Endodermal cell (in vitro differentiated cells): ENCODE data around the gene RPS6KB2. TPM values are rescaled to one million over a fixed set of nuclear protein-coding genes. Genes with fewer than 3 reads are reported as not detected.

Experiments used
- DNase-seq: peaks from one replicate; pipeline ENCODE4 v3.0.0-alpha.2; 2017
- H3K27ac ChIP-seq: 2 replicates; pipeline ENCODE4 v1.5.1; 2013; ENCODE audit warnings: mild to moderate bottlenecking, low read depth, low read length, moderate library complexity
- H3K27me3 ChIP-seq: 2 replicates; pipeline ENCODE4 v1.6.1; 2013; ENCODE audit warnings: mild to moderate bottlenecking, low read length, moderate library complexity; ENCODE audit not compliant: insufficient read depth, control insufficient read depth, poor library complexity, severe bottlenecking
- H3K36me3 ChIP-seq: 2 replicates; pipeline ENCODE4 v1.7.0; 2013; ENCODE audit warnings: mild to moderate bottlenecking, low read length, moderate library complexity; ENCODE audit not compliant: control insufficient read depth, insufficient read depth
- H3K4me1 ChIP-seq: one replicate; pipeline ENCODE4 v1.7.0; 2013; ENCODE audit warnings: low read length; ENCODE audit not compliant: control insufficient read depth, insufficient read depth
- H3K4me3 ChIP-seq: 2 replicates; pipeline ENCODE4 v1.5.1; 2013; ENCODE audit warnings: mild to moderate bottlenecking, low read length, moderate library complexity
- H3K9ac ChIP-seq: 2 replicates; pipeline ENCODE4 v1.6.1; 2013; ENCODE audit warnings: mild to moderate bottlenecking, low read length, moderate library complexity; ENCODE audit not compliant: poor library complexity, severe bottlenecking; ENCODE audit errors: extremely low read depth
- H3K9me3 ChIP-seq: 2 replicates; pipeline ENCODE4 v1.6.1; 2013; ENCODE audit warnings: mild to moderate bottlenecking, low read length, moderate library complexity; ENCODE audit not compliant: control insufficient read depth
- H3K27ac Mint-ChIP-seq: 2 replicates; pipeline ENCODE4 v1.8.0; 2020; ENCODE audit warnings: mixed read lengths
- H3K27me3 Mint-ChIP-seq: 2 replicates; pipeline ENCODE4 v1.8.0; 2021; ENCODE audit warnings: mild to moderate bottlenecking, mixed read lengths; ENCODE audit not compliant: insufficient read depth
- H3K36me3 Mint-ChIP-seq: 2 replicates; pipeline ENCODE4 v1.8.0; 2020; ENCODE audit warnings: low read depth, mixed read lengths
- H3K4me1 Mint-ChIP-seq: 2 replicates; pipeline ENCODE4 v1.8.0; 2020; ENCODE audit warnings: mixed read lengths
- H3K4me3 Mint-ChIP-seq: 2 replicates; pipeline ENCODE4 v1.8.0; 2020; ENCODE audit warnings: mild to moderate bottlenecking, moderate library complexity, mixed read lengths
- H3K9me3 Mint-ChIP-seq: 2 replicates; pipeline ENCODE4 v1.8.0; 2020; ENCODE audit warnings: mild to moderate bottlenecking, mixed read lengths
- WGBS, 2 experiments: methylation state at CpG; one replicate each; pipeline versions ENCODE4 v1.1.5 to v1.1.7; 2013; ENCODE audit warnings: missing lambda C conversion rate in 2 of 2, mixed read lengths in 1 of 2; ENCODE audit not compliant: insufficient coverage in 1 of 2, insufficient read length in 1 of 2; 5-methylcytosine and 5-hydroxymethylcytosine counted together
- total RNA-seq, 2 donors: library from RNA; stranded (reverse); fragmentation: NEBNext Ultra II Directional in 1 of 2; extraction: Animal tissue kit (Norgen Biotek cat#: 25700) in 1 of 2; gene quantifications; 2 replicates in 1 of 2; 3 replicates in 1 of 2; pipeline ENCODE4 v1.2.1, GENCODE V29; 2021
- TF ChIP-seq, protein P1 (sequence below): fragments of 200-600 bp; sonication (generic); conservative IDR thresholded peaks from 2 replicates; pipeline ENCODE4 v1.5.0; 2021; ENCODE audit warnings: antibody characterized with exemption, mild to moderate bottlenecking

RPS6KB2 gene
- total RNA-seq, 2 donors from 2014 or later, result 47.0 to 51.8 TPM

DNA sequence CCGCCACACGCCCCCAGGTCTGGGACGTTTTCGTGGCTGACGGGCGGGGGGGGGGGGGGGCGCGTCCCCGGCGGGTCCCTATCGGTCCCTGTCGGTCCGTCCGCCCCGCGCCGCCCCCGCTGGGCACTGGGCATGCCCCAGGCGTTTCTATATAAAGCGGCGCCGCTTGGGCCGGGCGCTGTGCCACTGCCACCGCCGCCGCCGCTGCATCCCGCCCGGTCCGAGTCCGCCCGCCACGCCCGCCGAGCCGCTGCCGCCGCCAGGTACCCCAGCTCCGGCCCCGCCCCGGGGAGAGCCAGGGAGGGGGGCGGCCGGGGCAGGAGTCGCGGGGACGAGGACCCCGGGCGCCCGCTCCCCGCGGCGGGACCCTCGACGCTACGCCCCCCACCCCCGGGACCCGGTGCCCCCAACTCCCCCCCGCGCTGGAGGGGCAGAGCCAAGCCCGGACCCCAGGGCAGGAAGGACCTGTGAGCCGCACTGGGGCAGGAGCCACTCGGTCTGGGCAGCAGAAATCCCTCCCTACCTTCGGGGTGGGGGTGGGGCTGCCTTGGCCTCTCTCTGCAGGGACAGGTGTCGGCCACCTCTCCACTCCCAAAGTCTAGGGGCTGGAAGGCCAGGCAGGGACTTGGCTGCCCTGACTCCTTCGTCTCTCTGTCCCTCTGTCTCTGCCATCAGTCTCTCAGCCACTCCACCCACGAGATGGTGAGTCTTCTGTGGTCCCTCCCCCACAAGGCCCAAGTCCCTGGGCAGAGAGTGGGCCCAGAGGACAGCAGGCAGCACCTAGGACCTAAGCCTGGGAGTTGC is 12.6 kb upstream of the RPS6KB2 start, which contains the start of gene CARNS1:
Gene CARNS1 (plus strand): TSS at position 178 of the 804 bp plus-strand sequence. CDS start 522 bp downstream, at position 700.
- DNase-seq, result peak; percentile 87
- H3K4me3 ChIP-seq, result no peak within 1 kb of the TSS
- H3K4me1 Mint-ChIP-seq, result peaks cover 21% of the 10 kb centered on the region
- no peaks in the 10 kb centered on the region for H3K9me3 ChIP-seq
- H3K4me1 ChIP-seq, result peaks cover 8% of the 10 kb centered on the region
- peaks cover 31% of the 10 kb centered on the region for H3K27me3 Mint-ChIP-seq
- TF ChIP-seq, protein P1, sequence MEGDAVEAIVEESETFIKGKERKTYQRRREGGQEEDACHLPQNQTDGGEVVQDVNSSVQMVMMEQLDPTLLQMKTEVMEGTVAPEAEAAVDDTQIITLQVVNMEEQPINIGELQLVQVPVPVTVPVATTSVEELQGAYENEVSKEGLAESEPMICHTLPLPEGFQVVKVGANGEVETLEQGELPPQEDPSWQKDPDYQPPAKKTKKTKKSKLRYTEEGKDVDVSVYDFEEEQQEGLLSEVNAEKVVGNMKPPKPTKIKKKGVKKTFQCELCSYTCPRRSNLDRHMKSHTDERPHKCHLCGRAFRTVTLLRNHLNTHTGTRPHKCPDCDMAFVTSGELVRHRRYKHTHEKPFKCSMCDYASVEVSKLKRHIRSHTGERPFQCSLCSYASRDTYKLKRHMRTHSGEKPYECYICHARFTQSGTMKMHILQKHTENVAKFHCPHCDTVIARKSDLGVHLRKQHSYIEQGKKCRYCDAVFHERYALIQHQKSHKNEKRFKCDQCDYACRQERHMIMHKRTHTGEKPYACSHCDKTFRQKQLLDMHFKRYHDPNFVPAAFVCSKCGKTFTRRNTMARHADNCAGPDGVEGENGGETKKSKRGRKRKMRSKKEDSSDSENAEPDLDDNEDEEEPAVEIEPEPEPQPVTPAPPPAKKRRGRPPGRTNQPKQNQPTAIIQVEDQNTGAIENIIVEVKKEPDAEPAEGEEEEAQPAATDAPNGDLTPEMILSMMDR, result no peak
- H3K9me3 Mint-ChIP-seq, result no peaks in the 10 kb centered on the region
- no peak within 1 kb of the TSS for H3K27ac ChIP-seq
- peaks cover 13% of the 10 kb centered on the region for H3K27me3 ChIP-seq
- H3K4me3 Mint-ChIP-seq, result peak within 1 kb of the TSS; percentile 49
- WGBS, 2 experiments, result 11 to 42% methylated on average over 4 to 65 of the region's 67 CpGs
- H3K36me3 Mint-ChIP-seq, result no peaks in the 10 kb centered on the region
- H3K9ac ChIP-seq, result no peak within 1 kb of the TSS
- H3K36me3 ChIP-seq, result no peaks in the 10 kb centered on the region
- H3K27ac Mint-ChIP-seq, result peak within 1 kb of the TSS; percentile 55

DNA sequence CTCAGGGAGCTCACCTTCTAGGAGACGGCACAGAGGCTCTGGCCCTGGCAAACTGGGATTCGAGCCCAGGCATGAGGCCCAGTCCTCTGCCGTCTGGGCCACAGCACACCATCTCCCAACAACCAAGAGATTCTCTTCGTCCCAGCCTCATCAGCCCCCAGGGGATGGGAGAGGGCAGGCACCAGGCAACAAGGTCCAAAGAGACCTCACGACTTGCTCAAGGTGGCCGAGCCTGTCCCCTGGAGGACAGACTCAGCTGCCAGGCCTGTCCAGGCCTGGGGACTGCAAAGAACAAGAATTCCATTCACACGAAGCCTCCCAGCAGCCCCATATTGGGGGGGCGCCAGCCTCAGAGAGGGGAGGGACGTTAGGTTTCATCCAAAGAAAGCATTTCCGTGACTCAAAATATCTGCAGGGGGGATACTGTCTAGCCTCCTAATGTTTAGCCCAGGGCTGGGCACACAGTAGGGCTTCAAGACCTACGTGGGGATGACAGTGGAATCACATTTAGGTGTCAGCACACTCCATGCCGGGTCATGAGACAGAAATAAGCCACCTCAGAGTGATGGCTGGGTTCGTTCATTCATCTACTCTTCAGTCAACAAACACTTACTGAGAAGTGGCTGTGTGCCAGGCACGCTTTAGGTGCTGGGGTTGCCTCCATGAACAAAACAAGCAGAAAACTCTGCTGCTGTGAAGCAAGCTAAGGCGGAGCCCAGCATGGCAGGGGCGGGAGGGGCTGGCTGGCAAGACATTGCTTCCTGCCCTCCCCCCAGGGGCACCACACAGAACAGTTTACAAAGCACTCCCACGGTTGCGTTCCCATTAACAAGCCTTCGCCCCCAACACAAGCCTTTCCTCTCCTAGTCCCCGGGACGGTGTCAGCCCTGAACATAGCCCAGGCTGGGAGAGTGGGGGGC is 11.6 kb upstream of the RPS6KB2 start:
- peaks cover under 1% of the 10 kb centered on the region for H3K4me1 ChIP-seq
- TF ChIP-seq, protein P1, result no peak
- 83 to 86% methylated on average over 12 to 21 of the region's 21 CpGs for WGBS, 2 experiments
- H3K36me3 ChIP-seq, result no peaks in the 10 kb centered on the region
- H3K27me3 ChIP-seq, result peaks cover 13% of the 10 kb centered on the region
- no peak overlapping the region for H3K27ac ChIP-seq
- Mint-ChIP-seq H3K4me3 (peak overlapping the region; percentile 48), H3K4me1 (peaks cover 14% of the 10 kb centered on the region), H3K27ac (peak overlapping the region; percentile 55), H3K9me3 (no peaks in the 10 kb centered on the region), H3K27me3 (peaks cover 31% of the 10 kb centered on the region), H3K36me3 (no peaks in the 10 kb centered on the region)
- no peaks in the 10 kb centered on the region for H3K9me3 ChIP-seq
- no peak overlapping the region for H3K9ac ChIP-seq
- no peak overlapping the region for H3K4me3 ChIP-seq
- DNase-seq, result no peak

DNA sequence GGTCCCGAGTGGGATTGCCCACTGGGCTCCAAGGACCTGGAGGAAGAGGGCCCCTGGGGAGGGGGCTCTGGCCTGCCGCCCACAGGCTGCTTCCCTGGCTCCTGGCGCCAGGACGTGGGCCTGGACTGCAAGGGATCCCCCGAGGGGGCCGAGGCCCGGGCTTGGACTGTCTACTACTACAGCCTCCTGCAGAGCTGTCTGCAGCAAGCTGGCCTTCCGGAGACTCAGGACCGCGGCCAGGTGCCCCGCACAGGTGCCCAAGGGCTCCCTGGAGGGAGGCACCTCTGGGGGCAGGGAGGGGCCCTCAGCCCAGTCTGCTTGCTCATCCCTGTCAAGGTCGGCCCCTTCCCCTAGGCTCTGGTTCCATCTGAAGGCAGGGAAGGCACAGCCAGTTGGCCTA is 10.9 kb upstream of the RPS6KB2 start:
- no peak overlapping the region for H3K27ac ChIP-seq
- Mint-ChIP-seq H3K9me3 (no peaks in the 10 kb centered on the region), H3K4me1 (peaks cover 14% of the 10 kb centered on the region), H3K36me3 (no peaks in the 10 kb centered on the region), H3K4me3 (no peak overlapping the region), H3K27me3 (peaks cover 23% of the 10 kb centered on the region), H3K27ac (no peak overlapping the region)
- no peak for DNase-seq
- no peak overlapping the region for H3K9ac ChIP-seq
- no peak overlapping the region for H3K4me3 ChIP-seq
- WGBS, 2 experiments, result 85 to 92% methylated on average over 5 to 12 of the region's 12 CpGs
- H3K27me3 ChIP-seq, result peaks cover 13% of the 10 kb centered on the region
- no peaks in the 10 kb centered on the region for H3K36me3 ChIP-seq
- no peaks in the 10 kb centered on the region for H3K4me1 ChIP-seq
- TF ChIP-seq, protein P1, result no peak
- H3K9me3 ChIP-seq, result no peaks in the 10 kb centered on the region
